ENCODE measurements around the gene TAX1BP3.
"Not testable (repeated sequence)": the region's sequence is repeated elsewhere in the genome, so short reads cannot be mapped to it uniquely, and the experiment has no call there.

Gene TAX1BP3

DNA sequence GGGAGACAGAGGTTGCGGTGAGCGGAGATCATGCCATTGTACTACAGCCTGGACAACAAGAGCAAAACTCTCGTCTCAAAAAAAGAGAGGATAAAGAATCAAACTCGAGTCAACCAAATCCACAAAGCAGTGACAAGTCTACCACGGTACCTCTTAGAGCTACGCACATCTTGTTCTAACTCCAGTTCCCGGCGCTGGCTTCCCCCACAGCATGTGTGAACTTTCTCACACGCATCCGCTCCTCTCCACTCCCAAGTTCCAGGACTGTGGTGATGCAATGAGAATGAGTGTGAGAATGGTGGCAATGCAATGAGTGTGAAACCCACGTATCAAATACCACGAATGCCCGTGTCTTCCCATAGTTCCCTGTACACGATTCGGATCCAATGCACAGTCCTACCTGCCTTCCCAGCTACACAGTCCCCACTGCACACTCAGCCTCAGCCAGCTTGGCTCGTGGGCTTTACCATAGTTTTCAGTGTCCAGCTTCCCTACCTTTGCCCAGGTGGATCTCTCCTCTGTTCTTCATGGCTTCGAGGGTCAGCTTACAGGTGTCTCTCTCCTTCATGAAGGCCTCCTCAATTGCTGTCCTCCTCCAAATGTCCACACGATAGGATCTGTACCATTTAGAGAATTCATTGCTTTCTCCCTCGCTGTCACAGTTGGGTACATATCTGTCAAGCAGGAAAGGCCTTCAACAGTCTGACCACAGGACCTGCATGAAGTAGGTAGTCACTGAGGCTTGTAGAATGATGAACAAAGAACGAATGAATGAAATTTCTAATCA is 36.7 kb upstream of the TAX1BP3 start:
- no peak for TF ChIP-seq CTCF (IDR thresholded peaks at IDR 0.05; ENCODE audit: low read depth, low read length, missing control alignments)
- in situ Hi-C loops (cut with HindIII; ENCODE audit: low sequenced_read_pairs), result no loop called here
- DNase-seq (ENCODE audit: low read depth), result no peak
- no peak overlapping the region for H3K4me3 ChIP-seq (ENCODE audit: low read depth, low read length)

DNA sequence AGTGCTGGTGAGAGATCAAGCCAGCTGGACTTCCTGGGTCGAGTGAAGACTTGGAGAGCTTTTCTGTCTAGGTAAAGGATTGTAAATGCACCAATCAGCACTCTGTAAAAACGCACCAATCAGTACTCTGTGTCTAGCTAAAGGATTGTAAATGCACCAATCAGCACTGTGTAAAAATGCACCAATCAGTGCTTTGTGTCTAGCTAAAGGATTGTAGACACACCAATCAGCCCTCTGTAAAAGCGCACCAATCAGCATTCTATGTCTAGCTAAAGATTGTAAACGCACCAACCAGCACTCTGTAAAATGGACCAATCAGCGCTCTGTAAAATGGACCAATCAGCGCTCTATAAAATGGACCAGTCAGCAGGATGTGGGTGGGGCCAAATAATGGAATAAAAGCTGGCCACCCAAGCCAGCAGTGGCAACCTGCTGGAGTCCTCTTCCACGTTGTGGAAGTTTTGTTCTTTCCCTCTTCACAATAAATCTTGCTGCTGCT is 33.7 kb upstream of the TAX1BP3 start:
- in situ Hi-C loops (cut with HindIII; ENCODE audit: low sequenced_read_pairs); H3K4me3 ChIP-seq (ENCODE audit: low read depth, low read length); DNase-seq (ENCODE audit: low read depth): not testable (repeated sequence)

DNA sequence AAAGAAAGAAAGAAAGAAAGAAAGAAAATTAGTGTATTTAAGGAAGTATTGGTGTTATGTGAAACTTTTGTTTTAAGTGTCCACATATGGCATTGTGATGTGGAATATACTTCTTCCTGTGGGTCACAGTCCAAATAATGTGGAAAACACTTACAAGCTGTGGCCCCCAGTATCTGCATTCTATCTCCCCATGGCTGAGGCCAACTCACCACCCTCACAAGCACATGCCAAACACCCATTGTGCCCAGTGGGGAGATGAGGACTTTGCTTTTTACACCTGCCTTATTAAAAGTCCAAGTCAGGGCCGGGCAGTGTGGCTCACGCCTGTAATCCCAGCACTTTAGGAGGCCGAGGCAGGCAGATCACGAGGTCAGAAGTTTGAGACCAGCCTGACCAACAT is 31.6 kb upstream of the TAX1BP3 start:
- in situ Hi-C loops (cut with HindIII; ENCODE audit: low sequenced_read_pairs), result no loop called here

GRCh38 chr17:3698139-3698538 is 29.8 kb upstream of the TAX1BP3 start:
- no peak for TF ChIP-seq CTCF (IDR thresholded peaks at IDR 0.05; ENCODE audit: low read depth, low read length, missing control alignments)
- no peak for DNase-seq (ENCODE audit: low read depth)
- no peak overlapping the region for H3K4me3 ChIP-seq (ENCODE audit: low read depth, low read length)
- in situ Hi-C loops (cut with HindIII; ENCODE audit: low sequenced_read_pairs), result no loop called here

More for the DNA sequence above, 31.6 kb upstream of the TAX1BP3 start:
- no peak for DNase-seq (ENCODE audit: low read depth)
- no peak overlapping the region for H3K4me3 ChIP-seq (ENCODE audit: low read depth, low read length)
- no peak for TF ChIP-seq CTCF (IDR thresholded peaks at IDR 0.05; ENCODE audit: low read depth, low read length, missing control alignments)

DNA sequence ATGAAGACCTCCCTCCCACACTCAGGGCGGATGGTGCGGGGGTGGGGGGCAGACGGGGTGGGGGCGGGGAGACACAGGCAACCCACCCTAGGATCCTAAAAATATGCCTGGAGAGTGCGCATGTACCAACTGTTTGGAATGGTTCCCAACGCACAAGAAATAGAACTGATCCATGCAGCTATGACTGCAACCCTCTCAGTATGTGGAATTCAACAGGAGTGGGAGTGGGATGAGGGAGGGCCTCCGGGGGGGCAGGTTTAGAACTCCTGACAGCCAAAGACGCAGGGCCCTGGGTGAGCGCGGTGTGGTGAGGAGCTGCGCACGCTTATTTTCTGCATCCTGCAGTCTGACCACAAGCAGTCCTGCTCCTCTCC is 28.7 kb upstream of the TAX1BP3 start:
- DNase-seq (ENCODE audit: low read depth), result no peak

DNA sequence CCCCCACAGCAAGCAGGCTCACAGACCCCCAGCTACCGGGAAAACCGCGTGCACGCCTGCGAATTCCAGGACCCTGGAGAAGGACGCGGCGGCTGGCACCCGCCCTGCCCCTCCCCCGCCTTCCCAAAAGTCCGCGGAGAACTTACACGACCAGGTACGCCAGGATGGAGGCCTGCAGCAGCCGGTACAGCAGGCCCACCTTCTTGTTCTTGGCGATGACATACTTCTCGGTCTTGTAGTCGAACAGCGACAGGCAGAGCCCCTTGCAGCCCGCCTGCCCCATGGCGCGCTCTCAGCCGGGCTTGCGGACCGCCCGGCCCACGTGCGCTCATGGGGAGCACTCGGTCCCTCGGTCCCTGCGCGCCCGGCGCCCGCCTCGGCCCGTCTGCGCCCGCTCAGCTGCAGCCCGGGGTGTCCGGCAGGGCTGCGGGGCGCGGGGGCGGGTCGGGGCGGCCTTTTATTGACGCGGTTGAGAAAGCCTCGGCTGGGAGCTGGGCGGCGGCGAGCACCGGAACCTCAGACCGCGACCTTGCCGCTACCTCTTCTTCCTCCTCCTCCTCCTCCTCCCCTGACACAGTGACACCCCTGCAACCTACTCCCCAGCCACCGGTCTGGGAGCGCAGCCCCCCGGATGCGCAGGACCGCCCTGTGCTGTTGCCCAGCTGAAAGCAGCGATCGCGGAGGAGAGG is 27.5 kb upstream of the TAX1BP3 start, which contains the start of gene P2RX5:
Gene P2RX5, minus strand, starts transcription at position 433 of the 689 bp plus-strand sequence. Its CDS starts 150 bp downstream, at position 283.
- DNase-seq (ENCODE audit: low read depth), result no peak
- H3K4me3 ChIP-seq (ENCODE audit: low read depth, low read length), result peak within 1 kb of the TSS; percentile 39
- in situ Hi-C loops (cut with HindIII; ENCODE audit: low sequenced_read_pairs), result no loop called here
- no peak for TF ChIP-seq CTCF (IDR thresholded peaks at IDR 0.05; ENCODE audit: low read depth, low read length, missing control alignments)

More for the DNA sequence above, 28.7 kb upstream of the TAX1BP3 start:
- TF ChIP-seq CTCF (IDR thresholded peaks at IDR 0.05; ENCODE audit: low read depth, low read length, missing control alignments), result no peak
- H3K4me3 ChIP-seq (ENCODE audit: low read depth, low read length), result no peak overlapping the region
- in situ Hi-C loops (cut with HindIII; ENCODE audit: low sequenced_read_pairs), result no loop called here
